GM12873 (cell line): ENCODE measurements around the gene RPL32.
A peak's percentile ranks its signal among the peaks of the same experiment; 100 is the strongest.

Experiments used
- TF ChIP-seq, protein P1 (sequence below): IDR thresholded peaks from 2 replicates; pipeline ENCODE4 v1.5.1; 2012; ENCODE audit warnings: low read depth, mild to moderate bottlenecking, moderate library complexity, low read length, control low read depth; ENCODE audit not compliant: insufficient read depth; ENCODE audit errors: missing control alignments

The RPL32 gene

DNA sequence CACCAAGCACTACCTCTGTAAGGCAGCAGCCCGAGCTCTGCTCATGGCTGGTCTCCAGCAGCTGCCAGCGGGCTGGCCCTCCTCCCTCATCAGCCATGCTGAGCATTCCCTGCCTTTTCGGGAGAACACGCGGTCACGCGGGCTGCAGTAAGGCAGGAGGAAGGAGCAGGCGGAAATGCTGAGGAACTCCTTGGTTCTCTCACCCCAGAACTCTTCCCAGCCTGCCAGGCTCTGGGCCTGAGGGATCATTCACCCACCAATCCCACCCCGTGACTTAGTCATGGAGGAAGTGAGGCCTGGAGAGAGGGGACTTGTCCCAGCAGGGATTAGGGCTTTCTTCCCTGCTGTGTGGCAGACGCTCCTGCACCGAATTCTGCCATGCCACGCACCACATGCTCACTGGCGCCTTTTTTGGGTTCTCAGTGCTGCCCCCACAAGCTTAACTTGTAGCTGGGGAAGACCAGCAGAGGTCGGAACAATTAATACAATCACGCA is 42.9 kb upstream of the RPL32 start:
- TF ChIP-seq, protein P1, sequence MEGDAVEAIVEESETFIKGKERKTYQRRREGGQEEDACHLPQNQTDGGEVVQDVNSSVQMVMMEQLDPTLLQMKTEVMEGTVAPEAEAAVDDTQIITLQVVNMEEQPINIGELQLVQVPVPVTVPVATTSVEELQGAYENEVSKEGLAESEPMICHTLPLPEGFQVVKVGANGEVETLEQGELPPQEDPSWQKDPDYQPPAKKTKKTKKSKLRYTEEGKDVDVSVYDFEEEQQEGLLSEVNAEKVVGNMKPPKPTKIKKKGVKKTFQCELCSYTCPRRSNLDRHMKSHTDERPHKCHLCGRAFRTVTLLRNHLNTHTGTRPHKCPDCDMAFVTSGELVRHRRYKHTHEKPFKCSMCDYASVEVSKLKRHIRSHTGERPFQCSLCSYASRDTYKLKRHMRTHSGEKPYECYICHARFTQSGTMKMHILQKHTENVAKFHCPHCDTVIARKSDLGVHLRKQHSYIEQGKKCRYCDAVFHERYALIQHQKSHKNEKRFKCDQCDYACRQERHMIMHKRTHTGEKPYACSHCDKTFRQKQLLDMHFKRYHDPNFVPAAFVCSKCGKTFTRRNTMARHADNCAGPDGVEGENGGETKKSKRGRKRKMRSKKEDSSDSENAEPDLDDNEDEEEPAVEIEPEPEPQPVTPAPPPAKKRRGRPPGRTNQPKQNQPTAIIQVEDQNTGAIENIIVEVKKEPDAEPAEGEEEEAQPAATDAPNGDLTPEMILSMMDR: no peak

DNA sequence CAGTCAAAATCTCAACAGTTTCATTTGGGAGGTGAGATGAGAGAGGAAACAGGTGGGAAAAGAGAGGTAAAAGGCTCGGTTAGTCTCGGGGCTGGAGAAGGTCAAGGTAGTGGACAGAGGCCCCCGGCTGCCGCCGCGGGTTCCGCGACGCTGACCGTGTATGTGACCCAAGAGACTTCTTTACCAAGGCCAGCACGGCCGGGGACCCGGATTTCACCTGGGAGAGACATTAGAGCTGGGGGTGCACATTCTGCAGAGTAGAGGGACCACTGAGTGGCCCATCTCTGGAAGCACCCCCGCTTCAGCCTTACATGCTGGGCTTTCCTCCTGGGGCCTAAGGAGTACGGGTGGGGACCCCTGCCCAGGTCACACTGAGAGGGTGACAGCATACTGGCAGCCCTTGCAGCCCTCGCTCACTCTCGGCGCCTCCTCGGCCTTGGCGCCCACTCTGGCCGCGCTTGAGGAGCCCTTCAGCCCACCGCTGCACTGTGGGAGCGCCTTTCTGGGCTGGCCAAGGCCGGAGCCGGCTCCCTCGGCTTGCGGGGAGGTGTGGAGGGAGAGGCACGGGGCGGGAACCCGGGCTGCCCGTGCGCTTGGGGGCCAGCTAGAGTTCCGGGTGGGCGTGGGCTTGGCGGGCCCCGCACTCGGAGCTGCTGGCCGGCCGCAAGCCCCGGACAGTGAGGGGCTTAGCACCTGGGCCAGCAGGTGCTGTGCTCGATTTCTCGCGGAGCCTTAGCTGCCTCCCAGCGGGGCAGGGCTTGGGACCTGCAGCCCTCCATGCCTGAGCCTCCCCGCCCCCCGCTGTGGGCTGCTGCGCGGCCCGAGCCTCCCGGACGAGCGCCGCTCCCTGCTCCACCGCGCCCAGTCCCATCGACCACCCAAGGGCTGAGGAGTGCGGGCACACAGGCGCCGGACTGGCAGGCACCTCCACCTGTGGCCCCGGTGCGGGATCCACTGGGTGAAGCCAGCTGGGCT is 41.3 kb upstream of the RPL32 start:
- TF ChIP-seq, protein P1: no peak

DNA sequence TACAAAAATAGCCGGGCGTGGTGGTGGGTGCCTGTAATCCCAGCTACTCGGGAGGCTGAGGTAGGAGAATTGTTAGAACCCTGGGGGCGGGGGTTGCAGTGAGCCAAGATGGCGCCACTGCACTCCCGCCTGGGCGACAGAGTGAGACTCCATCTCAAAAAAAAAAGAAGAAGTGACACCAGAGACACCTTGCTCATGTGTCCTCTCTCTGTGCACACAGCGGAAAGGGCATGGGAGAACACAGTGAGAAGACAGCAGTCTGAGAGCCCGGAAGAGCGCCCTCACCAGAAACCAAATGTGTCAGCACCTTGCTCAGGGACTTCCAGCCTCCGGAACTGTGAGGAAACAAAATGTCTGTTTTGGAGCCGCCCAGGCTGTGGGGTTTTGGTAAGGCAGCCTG is 40.5 kb upstream of the RPL32 start:
- TF ChIP-seq, protein P1: peak; percentile 48

DNA sequence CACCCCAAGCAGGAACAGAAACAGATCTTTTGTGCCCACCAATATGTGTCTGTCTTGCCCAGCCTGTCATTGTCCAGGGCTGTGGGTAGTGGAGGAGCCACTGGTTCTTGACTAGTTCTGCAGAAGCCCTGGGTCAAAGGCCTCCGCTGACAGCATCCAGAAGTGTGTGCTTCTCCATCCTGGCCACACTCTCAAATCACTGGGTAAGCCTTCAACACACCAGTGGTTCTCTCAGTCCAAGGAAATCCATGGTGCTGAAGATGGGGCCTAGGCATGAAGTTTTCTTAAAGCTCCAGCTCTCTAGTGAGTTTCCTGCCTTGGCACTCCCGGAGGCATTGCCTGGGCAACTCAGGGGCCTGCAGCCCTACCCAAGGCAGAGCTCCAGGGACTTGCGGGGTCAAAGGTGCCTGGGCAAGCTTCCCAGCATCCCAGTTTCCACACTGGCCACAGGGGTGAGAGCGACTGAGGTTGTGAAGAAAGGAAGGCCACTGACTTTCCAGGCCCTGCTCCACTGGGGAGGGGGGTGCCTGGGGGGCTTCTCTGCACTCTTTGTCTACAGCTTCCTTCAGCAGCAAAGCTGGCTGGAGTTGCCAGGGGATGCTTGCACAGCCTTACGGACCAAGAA is 37.9 kb upstream of the RPL32 start:
- TF ChIP-seq, protein P1: no peak

DNA sequence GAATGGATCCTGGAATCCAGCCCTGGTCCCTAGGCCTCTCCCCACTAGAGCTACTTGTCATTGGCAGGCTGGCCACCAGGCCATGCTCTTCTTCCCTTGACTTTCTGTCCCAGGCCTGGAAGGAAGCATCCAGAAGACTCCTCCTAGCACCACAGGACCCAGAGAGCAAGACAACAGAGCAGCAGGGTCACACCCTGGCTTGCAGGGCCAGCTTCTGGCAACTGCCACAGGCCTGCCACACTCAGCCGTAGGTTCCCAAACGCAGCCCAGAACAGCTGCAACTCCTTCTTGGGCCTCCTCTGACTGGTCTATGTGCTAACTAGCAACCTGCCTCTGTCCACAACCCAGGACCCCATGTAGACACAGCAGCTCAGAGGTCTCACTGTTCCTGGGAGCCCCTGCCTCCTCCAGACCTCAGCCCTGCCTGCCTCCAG is 36.8 kb upstream of the RPL32 start:
- TF ChIP-seq, protein P1: no peak

DNA sequence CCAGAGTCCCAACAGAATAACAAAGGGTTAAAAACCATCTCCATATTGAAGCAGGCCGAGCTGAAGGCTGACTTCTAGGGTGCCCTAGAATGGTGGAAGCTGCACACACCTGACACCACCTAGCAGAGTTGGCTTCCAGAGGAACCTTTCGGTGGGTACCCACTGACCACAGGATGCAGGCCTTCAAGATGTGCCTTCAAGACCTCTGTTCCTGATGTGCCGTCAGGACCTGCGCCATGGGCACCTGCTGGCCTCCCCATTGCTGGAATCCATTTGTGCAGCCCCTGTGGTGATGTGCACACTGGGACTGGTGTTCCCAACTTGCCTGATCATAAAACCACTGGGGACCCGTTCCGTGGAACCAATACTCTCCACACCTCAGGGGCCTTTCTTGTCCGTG is 35.7 kb upstream of the RPL32 start:
- TF ChIP-seq, protein P1: no peak
